Stimulated activated CD4-positive, alpha-beta T cell treated with anti-CD3 and anti-CD28 coated beads, Interleukin-12 subunit alpha, Interleukin-12 subunit beta, amount 100 ng/mL, for 48 hours (primary cell): Measurements from ENCODE around the gene TEP1.
"Not testable (repeated sequence)": the region's sequence is repeated elsewhere in the genome, so short reads cannot be mapped to it uniquely, and the experiment has no call there.

ENCODE experiments used
- DNase-seq, 3 donors: peaks; one replicate each; pipeline ENCODE4 v3.0.0-alpha.2; 2020; ENCODE audit warnings: low read depth in 2 of 3, low spot score in 1 of 3

TEP1 gene

GRCh38 chr14:20345366-20345765 lies 67.9 kb downstream of the TEP1 start:
- no peak for DNase-seq

DNA sequence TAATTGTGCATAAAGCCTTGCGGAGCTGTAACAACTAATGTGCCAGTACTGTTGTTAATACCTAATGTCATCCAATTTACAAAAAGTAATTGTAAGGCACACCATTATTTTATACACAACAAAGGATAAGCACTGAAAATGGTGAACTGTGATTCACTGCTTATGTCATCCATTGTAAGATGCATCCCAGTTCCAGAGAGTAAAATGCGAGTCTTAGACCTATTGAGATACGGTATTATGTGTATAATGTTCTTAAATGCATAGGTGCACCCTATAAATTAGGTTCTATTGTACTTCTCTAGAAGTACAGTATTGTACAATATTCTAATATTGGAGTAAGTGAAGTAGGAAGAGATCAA lies 69.5 kb downstream of the TEP1 start:
- DNase-seq, result no peak

DNA sequence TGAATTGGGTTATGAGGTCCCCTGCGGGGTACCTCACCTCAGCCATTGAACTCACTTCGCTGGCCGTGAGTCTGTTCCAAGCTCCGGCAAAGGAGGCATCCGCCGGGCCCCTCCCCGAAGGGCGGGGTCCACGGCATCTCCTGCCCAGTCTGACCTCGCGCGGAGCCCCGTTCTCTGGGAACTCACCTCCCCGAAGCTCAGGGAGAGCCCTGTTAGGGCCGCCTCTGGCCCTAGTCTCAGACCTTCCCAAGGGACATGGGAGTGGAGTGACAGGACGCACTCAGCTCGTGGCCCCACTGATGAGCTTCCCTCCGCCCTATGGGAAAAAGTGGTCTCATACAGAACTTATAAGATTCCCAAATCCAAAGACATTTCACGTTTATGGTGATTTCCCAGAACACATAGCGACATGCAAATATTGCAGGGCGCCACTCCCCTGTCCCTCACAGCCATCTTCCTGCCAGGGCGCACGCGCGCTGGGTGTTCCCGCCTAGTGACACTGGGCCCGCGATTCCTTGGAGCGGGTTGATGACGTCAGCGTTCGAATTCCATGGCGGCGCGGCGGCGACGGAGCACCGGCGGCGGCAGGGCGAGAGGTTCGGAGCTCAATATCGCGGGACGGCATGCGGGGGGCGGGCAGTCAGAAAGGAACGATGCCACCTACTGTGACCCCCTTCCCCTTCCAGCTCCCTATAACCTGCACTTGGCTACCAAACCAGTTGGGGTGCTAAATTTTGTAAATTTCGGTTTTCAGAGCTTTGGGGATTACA lies 70.0 kb downstream of the TEP1 start, which contains the start of gene PARP2:
PARP2 (plus strand) TSS at position 544 of the 770 bp plus-strand sequence; CDS start at position 551, 7 bp downstream.
- DNase-seq, result peak; percentile 94 to 97 (median 95)

DNA sequence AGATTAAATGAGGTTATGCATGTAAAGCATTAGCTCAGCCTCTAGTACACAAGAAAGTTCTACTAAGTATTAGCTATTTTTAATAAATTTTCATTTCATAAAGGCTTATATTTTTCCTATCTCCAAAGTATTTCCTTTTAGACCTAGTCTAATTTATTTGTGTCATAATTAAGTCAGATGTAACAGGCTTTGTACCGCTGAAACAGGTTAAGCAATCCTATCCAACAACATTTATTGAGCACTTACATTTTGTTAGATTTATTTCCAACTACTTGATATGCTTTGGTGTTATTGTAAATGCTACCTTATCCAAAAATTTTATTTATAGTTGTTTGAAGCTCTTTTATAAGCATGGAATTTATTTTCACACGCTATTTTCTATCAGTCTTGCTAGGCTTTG lies 71.7 kb downstream of the TEP1 start:
- no peak for DNase-seq

DNA sequence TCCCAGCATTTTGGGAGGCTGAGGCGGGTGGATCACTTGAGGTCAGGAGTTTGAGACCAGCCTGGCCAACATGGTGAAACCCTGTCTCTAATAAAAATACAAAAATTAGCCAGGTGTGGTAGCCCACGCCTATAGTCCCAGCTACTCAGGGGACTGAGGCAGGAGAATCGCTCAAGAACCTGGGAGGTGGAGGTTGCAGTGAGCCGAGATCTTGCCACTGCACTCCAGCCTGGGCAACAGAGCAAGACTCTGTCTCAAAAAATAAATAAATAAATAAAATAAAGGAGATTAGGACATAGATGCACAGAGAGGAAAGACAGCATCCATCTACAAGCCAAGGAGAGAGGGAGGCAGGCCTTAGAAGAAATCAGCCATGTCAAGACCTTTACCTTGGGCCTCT lies 72.3 kb downstream of the TEP1 start:
- DNase-seq, result not testable (repeated sequence)

- no peak for DNase-seq
Observed at GRCh38 chr14:20334017-20334416, 79.3 kb downstream of the TEP1 start.

DNA sequence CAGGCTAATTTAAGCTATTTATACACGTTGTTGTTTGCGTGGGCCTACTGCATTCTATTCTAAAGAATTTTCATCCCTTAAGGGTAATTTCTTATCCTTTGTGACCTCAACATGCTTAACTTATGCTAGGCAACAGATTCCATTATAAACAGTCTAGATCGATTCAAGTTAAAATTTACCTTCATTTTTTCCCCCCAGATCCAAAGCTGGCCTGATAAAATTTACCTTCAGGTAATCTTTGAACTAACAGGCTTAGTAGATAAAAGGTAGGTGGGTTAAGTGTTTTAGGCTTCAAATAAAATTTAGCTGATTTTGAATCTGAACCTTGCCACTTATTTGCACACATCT lies 79.8 kb downstream of the TEP1 start:
- DNase-seq, result no peak

DNA sequence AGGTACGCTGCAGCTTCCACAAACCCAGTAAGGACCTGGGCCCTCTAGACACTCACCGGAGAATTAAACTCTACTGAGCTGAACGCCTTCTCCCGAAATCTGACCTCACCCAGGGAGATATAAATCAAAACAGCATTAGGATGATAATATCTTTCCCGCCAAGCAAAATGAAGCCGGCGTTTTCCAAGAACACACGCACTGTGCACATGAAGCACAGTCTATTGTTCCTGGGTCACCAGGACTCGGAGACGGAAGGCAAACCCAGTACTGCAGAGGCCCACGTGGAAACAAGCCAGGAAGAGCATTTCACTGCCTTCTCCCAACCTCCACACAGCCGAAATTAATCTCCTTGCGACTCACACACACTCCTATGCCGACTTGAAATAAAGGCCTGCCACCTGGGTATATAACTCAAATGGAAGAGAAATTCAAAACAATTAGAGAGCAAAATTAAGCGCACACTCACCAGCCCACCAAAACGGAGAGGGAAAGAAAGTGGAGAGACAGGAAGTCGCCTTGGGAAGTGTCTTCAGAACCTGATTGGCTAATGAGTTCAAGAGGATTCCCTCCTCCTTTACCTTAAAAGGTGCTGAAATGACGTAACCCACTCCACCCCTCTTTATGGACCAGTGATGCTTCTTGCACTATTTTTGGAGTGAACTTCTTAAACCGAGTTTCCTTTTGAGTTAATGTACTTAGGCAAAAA lies 80.4 kb downstream of the TEP1 start, which contains the start of gene CCNB1IP1:
CCNB1IP1 (minus strand) TSS at position 492 of the 706 bp plus-strand sequence. CDS start 16,756 bp downstream, outside the sequence.
- peak in 2 of 3 donors; percentile 29 to 46 for DNase-seq

DNA sequence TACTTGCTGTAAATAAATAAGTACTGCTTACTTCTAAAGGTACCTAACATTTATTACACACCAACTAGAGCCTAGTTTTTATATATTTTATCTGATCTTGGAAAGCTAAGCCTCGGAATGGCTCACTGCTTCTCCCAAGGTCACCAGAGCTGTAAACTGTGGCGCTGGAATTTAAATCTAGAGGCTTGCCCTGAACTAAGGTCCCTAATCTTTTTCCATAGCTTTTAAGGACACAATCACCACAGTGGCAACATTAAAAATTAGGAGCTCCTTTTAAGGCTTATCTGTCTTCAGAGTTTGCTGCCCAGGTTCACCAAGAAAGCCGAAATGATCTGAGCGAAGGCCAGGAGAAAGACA lies 80.9 kb downstream of the TEP1 start:
- no peak for DNase-seq

DNA sequence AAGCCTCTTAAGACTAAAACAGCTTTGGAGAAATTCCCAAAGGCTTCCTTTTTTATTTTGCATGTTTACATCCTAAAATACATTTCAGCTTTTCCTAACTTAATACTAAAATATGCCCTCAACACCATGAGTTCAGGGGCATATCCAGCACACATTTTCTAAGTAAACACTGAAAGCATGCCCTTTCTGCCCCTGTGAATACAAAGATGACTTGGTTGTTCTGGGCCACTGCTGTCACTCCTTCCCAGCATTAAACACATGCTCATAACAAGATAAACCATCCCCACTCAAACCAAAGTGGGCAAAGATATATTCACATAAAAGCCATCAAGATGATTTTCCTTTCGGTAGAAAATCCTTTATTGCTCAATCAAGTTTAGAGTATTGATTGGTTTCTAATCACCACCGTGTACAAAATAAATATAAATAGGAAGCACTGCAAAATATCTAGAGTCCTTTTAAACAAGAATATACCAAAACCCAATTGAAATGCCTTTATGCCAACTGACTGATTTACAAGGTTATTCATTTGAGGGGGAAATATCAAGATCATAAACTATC lies 82.2 kb downstream of the TEP1 start:
- no peak for DNase-seq

DNA sequence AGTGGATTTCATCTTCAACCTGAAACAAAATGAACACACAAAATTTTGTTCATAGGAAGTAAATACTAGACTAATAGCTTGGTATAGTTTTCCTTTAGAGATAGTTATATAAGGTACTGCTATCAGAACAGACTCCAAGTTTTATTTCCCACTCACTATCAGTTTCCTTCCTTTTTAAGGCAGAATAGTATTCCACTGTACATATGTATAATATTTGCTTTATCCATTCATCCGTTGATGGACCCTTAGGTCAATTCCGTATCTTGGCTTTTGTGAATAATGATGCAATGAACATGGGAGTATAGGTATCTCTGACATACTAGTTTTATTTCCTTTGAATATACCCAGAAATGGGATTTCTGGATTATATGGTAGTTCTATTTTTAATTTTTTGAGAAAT lies 83.9 kb downstream of the TEP1 start:
- DNase-seq, result no peak

GRCh38 chr14:20328705-20329104 lies 84.6 kb downstream of the TEP1 start:
- DNase-seq, result no peak

GRCh38 chr14:20327005-20327869 lies 86.1 kb downstream of the TEP1 start:
- DNase-seq, result peak in 1 of 3 donors; percentile 53

DNA sequence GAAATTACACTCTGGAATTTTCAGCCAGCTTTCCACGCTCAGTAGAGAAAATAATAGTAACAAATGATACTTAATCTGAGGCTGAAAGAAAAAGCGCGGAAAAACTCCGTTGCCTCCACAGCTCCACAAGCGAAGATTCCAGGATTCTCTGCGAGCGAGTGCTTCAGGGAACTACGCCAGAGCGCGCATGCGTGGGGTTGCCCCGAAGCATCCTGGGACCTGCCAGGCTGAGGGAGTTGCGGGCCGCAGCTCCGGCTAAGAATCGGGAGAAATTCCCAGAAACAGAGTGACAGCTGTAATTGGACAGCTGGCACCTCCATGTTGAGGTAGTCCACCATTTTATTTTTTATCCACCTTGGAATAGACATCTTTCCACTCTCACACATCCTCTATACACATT lies 95.6 kb downstream of the TEP1 start:
- DNase-seq, result no peak
